ENCODE data around the gene TRAPPC10.

- TF ChIP-seq POLR2A (IDR thresholded peaks at IDR 0.05): no peak
- TF ChIP-seq, protein P1, sequence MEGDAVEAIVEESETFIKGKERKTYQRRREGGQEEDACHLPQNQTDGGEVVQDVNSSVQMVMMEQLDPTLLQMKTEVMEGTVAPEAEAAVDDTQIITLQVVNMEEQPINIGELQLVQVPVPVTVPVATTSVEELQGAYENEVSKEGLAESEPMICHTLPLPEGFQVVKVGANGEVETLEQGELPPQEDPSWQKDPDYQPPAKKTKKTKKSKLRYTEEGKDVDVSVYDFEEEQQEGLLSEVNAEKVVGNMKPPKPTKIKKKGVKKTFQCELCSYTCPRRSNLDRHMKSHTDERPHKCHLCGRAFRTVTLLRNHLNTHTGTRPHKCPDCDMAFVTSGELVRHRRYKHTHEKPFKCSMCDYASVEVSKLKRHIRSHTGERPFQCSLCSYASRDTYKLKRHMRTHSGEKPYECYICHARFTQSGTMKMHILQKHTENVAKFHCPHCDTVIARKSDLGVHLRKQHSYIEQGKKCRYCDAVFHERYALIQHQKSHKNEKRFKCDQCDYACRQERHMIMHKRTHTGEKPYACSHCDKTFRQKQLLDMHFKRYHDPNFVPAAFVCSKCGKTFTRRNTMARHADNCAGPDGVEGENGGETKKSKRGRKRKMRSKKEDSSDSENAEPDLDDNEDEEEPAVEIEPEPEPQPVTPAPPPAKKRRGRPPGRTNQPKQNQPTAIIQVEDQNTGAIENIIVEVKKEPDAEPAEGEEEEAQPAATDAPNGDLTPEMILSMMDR (IDR thresholded peaks at IDR 0.05): no peak
These were observed 6.0 kb downstream of the TRAPPC10 start for GRCh38 chr21:44018127-44018526.
